AG04449 (cell line): ENCODE data around the gene CACYBP.
A peak's percentile ranks its signal among the peaks of the same experiment; 100 is the strongest.

ENCODE experiments used
- CTCF ChIA-PET: fragments of 350-600 bp; formaldehyde crosslinking; extraction: SDS; loops from one replicate; lab custom pipeline; 2021; ENCODE audit warnings: antibody characterized with exemption; lab: Yijun Ruan, JAX
- POLR2A ChIA-PET: fragments of 400-600, 350-600 bp; formaldehyde crosslinking; extraction: SDS; loops from one replicate; lab custom pipeline; 2020; ENCODE audit warnings: antibody characterized with exemption, inconsistent platforms; lab: Yijun Ruan, JAX
- DNase-seq: peaks from one replicate; pipeline ENCODE4 v3.0.0-alpha.2; 2010; ENCODE audit warnings: low read depth, low spot score
- H3K4me3 ChIP-seq: 2 replicates; pipeline ENCODE4 v1.5.1; 2011; ENCODE audit warnings: low read depth, mild to moderate bottlenecking, control low read depth, low read length
- CTCF ChIP-seq: IDR thresholded peaks from one replicate; pipeline ENCODE4 v1.5.1; 2011; ENCODE audit warnings: mild to moderate bottlenecking, moderate library complexity, low read length, control low read depth, inconsistent platforms; ENCODE audit not compliant: insufficient read depth; ENCODE audit errors: missing control alignments

CACYBP gene

DNA sequence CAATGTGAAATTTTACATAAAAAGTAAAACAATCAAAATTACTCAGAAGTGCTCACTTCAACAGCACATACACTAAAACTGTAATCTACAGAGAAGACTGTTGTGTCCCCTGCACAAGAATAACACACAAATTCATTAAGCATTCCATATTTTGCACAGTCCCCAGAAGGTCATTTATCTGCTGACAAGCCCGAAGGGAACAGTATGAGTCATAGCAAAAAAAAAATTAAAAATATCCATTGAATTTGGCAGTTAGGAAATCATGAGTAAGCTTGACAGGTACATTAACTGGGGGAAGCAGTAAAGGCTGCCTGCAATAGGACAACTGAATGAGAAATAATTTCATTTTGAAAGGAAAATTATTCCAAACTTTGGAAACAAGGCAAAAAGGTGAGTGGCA lies 3.3 kb upstream of the CACYBP start:
- no peak for TF ChIP-seq CTCF
- POLR2A ChIA-PET: interaction anchor here (0.6 kb wide), 1 partner anchor 197 kb away, joined by 3 read pairs; no protein-coding TSS in a partner anchor
- CTCF ChIA-PET: interaction anchor here (1.8 to 2.7 kb wide), 3 partner anchors 13 to 226 kb away, joined by 5 to 16 read pairs (median 6); no protein-coding TSS in a partner anchor
- no peak overlapping the region for H3K4me3 ChIP-seq
- no peak for DNase-seq

GRCh38 chr1:174997041-174997440 lies 2.7 kb upstream of the CACYBP start:
- TF ChIP-seq CTCF: no peak
- DNase-seq: no peak
- ChIA-PET POLR2A (no interaction called here), CTCF (interaction anchor here (0.9 to 4.7 kb wide), 5 partner anchors 8 to 251 kb away, joined by 3 to 71 read pairs (median 16); no protein-coding TSS in a partner anchor)
- H3K4me3 ChIP-seq: no peak overlapping the region

GRCh38 chr1:174998569-174999215 lies 1.1 kb upstream of the CACYBP start:
- ChIA-PET POLR2A (interaction anchor here (0.6 to 3.2 kb wide), 7 partner anchors 8 to 1555 kb away, joined by 3 to 35 read pairs (median 8); partner anchors contain the start of gene MRPS14), CTCF (interaction anchor here (1.0 to 4.7 kb wide), 17 partner anchors 9 to 736 kb away, joined by 3 to 71 read pairs (median 5); partner anchors contain the start of gene MRPS14)
- peak; percentile 54 for TF ChIP-seq CTCF
- peak overlapping the region; percentile 61 for H3K4me3 ChIP-seq
- DNase-seq: no peak

DNA sequence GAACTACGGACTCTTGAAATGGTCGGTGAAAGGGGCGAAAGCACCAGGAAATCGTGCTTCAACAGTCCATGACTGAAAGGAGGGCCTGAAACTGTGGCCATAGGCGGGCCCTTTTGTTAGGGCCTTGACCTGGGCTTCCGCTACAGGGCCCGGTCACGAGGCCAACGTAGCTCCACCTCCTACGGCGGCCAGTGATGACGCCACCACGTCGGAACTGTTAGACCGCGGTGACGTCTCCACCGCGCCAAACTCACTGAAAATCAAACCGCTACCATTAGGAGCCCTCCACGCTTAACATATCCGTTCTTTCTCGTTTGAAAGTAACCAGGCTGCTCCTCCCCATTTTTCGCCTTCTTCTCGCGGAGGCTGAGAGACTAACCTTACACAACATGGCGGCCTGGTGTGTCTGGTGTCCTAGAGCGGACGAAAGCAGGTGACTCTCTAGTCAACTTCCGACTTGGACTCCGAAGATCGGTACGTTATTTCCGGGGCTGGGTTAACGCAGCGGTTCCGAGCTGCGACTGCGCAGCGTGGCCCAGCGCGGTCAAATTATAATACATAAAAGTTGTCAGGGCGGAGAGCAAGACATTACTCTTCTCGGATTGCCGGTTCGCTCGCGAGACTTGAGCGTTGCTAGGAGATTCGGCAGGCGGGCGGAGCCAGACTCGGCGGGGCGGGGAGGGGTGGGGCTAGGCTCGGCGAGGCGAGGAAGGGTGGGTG lies 371 bp upstream of the CACYBP start:
- ChIA-PET CTCF (interaction anchor here (1.0 to 4.7 kb wide), 16 partner anchors 8 to 736 kb away, joined by 3 to 71 read pairs (median 5); partner anchors contain the start of gene MRPS14), POLR2A (interaction anchor here (0.6 to 3.2 kb wide), 8 partner anchors 9 to 1555 kb away, joined by 3 to 35 read pairs (median 8); partner anchors contain the start of gene MRPS14)
- TF ChIP-seq CTCF: no peak
- peak overlapping the region; percentile 86 for H3K4me3 ChIP-seq
- peak; percentile 98 for DNase-seq

- DNase-seq: no peak
- peak overlapping the region; percentile 86 for H3K4me3 ChIP-seq
- ChIA-PET CTCF (interaction anchor here (0.9 to 4.7 kb wide), 6 partner anchors 9 to 229 kb away, joined by 3 to 71 read pairs (median 4); no protein-coding TSS in a partner anchor), POLR2A (interaction anchor here (2.5 to 3.2 kb wide), 2 partner anchors 14 to 22 kb away, joined by 16 to 35 read pairs; partner anchors contain the start of gene MRPS14)
- no peak for TF ChIP-seq CTCF
Observed at GRCh38 chr1:175000697-175001187, 995 bp downstream of the CACYBP start.
